Measurements from ENCODE around the gene SYT9. TPM values are rescaled to one million over a fixed set of nuclear protein-coding genes. Genes with fewer than 3 reads are reported as not detected.

Gene SYT9
- total and polyA plus RNA-seq, 10 donors, result 0.02 to 0.39 (median 0.08) TPM; not detected in 4

DNA sequence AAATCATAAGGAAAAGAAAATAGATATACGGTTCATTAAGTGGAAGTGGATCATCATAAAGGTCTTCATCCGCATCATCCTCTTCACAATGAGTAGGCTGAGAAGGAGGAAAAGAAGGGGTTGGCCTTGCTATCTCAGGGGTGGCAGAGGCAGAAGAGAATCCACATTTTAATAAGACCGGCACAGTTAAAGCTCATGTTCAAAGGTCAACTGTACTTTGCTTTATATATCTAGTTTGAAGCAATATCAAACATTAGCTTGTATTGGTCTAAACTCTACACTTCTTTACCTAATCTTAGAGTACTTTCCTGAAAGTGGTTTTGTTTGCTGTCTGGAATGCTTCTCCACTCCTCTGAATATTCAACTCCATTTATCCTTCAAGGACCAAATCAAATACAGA, 256.4 kb downstream of the SYT9 start:
- Histone ChIP-seq H3K27ac (no peak overlapping the region), H3K27me3 (replicated peaks in 1 of 7) (peaks cover 0 to 5% (median 0%) of the 10 kb centered on the region in 7 donors), H3K9me3 (no peaks in the 10 kb centered on the region), H3K36me3 (no peaks in the 10 kb centered on the region), H3K4me1 (peaks cover 20 to 36% (median 21%) of the 10 kb centered on the region in 6 donors), H3K4me3 (no peak overlapping the region)
- 88 to 97% (median 94%) methylated on average over 3 of the region's 3 CpGs for WGBS, 5 donors
- TF ChIP-seq POLR2AphosphoS5 (IDR thresholded peaks at IDR 0.05) (no peak), POLR2A (IDR thresholded peaks at IDR 0.05) (no peak)
- TF ChIP-seq, protein P1, sequence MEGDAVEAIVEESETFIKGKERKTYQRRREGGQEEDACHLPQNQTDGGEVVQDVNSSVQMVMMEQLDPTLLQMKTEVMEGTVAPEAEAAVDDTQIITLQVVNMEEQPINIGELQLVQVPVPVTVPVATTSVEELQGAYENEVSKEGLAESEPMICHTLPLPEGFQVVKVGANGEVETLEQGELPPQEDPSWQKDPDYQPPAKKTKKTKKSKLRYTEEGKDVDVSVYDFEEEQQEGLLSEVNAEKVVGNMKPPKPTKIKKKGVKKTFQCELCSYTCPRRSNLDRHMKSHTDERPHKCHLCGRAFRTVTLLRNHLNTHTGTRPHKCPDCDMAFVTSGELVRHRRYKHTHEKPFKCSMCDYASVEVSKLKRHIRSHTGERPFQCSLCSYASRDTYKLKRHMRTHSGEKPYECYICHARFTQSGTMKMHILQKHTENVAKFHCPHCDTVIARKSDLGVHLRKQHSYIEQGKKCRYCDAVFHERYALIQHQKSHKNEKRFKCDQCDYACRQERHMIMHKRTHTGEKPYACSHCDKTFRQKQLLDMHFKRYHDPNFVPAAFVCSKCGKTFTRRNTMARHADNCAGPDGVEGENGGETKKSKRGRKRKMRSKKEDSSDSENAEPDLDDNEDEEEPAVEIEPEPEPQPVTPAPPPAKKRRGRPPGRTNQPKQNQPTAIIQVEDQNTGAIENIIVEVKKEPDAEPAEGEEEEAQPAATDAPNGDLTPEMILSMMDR (IDR thresholded peaks at IDR 0.05 in 8 of 11, conservative IDR thresholded peaks at IDR 0.05 in 3 of 11), result no peak
- intact Hi-C loops (cut with DNase I; ENCODE audit: low total_unique reads), result no loop called here
- no peak for DNase-seq

DNA sequence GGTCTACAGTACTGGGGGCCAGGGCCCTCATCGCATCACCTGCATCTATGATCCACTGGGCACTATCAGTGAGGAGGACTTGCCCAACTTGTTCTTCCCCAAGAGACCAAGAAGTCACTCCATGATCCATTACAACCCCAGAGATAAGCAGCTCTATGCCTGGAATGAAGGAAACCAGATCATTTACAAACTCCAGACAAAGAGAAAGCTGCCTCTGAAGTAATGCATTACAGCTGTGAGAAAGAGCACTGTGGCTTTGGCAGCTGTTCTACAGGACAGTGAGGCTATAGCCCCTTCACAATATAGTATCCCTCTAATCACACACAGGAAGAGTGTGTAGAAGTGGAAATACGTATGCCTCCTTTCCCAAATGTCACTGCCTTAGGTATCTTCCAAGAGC, 258.3 kb downstream of the SYT9 start:
- Histone ChIP-seq H3K4me1 (peaks cover 20 to 50% (median 33%) of the 10 kb centered on the region in 6 donors), H3K36me3 (no peaks in the 10 kb centered on the region), H3K27ac (no peak overlapping the region), H3K9me3 (no peaks in the 10 kb centered on the region), H3K27me3 (replicated peaks in 1 of 7) (peaks cover 0 to 14% (median 11%) of the 10 kb centered on the region in 7 donors), H3K4me3 (no peak overlapping the region)
- TF ChIP-seq POLR2A (IDR thresholded peaks at IDR 0.05) (no peak), POLR2AphosphoS5 (IDR thresholded peaks at IDR 0.05) (no peak)
- TF ChIP-seq, protein P1 (IDR thresholded peaks at IDR 0.05 in 8 of 11, conservative IDR thresholded peaks at IDR 0.05 in 3 of 11), result no peak
- WGBS, 5 donors, result 90 to 93% (median 92%) methylated on average over 2 of the region's 2 CpGs
- no peak for DNase-seq
- intact Hi-C loops (cut with DNase I; ENCODE audit: low total_unique reads), result no loop called here

- no peaks in the 10 kb centered on the region for H3K36me3 ChIP-seq
- DNase-seq, result no peak
- WGBS, 5 donors, result 12 to 21% (median 17%) methylated on average over 5 of the region's 5 CpGs
- peaks cover 20 to 60% (median 40%) of the 10 kb centered on the region in 6 donors for H3K4me1 ChIP-seq
- intact Hi-C loops (cut with DNase I; ENCODE audit: low total_unique reads), result no loop called here
- H3K4me3 ChIP-seq, result no peak overlapping the region
- peak overlapping the region in 6 of 8 donors; percentile 86 to 94 (median 92) for H3K27ac ChIP-seq
- H3K27me3 ChIP-seq (replicated peaks in 1 of 7), result peaks cover 0 to 13% (median 9%) of the 10 kb centered on the region in 7 donors
- no peaks in the 10 kb centered on the region for H3K9me3 ChIP-seq
- TF ChIP-seq POLR2A (IDR thresholded peaks at IDR 0.05) (no peak), POLR2AphosphoS5 (IDR thresholded peaks at IDR 0.05) (peak in 2 of 3 donors; percentile 14 to 49)
Measured at GRCh38 chr11:7511401-7511800, 259.7 kb downstream of the SYT9 start.

GRCh38 chr11:7512525-7513233, 261.0 kb downstream of the SYT9 start:
- H3K27ac ChIP-seq, result peak overlapping the region; percentile 83 to 94 (median 92)
- TF ChIP-seq POLR2AphosphoS5 (IDR thresholded peaks at IDR 0.05) (peak in 2 of 3 donors; percentile 69 to 75), POLR2A (IDR thresholded peaks at IDR 0.05) (no peak)
- TF ChIP-seq, protein P1 (IDR thresholded peaks at IDR 0.05 in 8 of 11, conservative IDR thresholded peaks at IDR 0.05 in 3 of 11), result peak in 3 of 11 experiments; percentile 31 to 34 (median 32)
- intact Hi-C loops (cut with DNase I; ENCODE audit: low total_unique reads), result no loop called here
- 5 to 11% (median 10%) methylated on average over 16 to 18 of the region's 18 CpGs for WGBS, 5 donors
- peak overlapping the region; percentile 58 to 87 (median 76) for H3K4me3 ChIP-seq
- peaks cover 0 to 13% (median 9%) of the 10 kb centered on the region in 7 donors for H3K27me3 ChIP-seq (replicated peaks in 1 of 7)
- DNase-seq, result peak; percentile 93
- H3K36me3 ChIP-seq, result no peaks in the 10 kb centered on the region
- peaks cover 20 to 65% (median 41%) of the 10 kb centered on the region in 6 donors for H3K4me1 ChIP-seq
- H3K9me3 ChIP-seq, result no peaks in the 10 kb centered on the region
